Body of pancreas (tissue), 4 donors: Measurements from ENCODE around the gene TMEM255B. TPM values are rescaled to one million over a fixed set of nuclear protein-coding genes. Genes with fewer than 3 reads are reported as not detected.

Experiments
- ATAC-seq: fragments of 150-250 bp; one replicate; pipeline ENCODE4 v1.9.1; 2016
- DNase-seq, 4 donors: peaks; one replicate each; pipeline ENCODE4 v3.0.0-alpha.2; 2019
- H3K27ac ChIP-seq, 4 donors: fragments of 200-600 bp; sonication (generic); 1 replicate in 3 of 4; 2 replicates in 1 of 4; pipeline versions ENCODE4 v1.5.1 to v1.6.1; 2016 to 2019; ENCODE audit warnings: mild to moderate bottlenecking in 1 of 4, mixed read lengths in 1 of 4, moderate library complexity in 1 of 4
- H3K27me3 ChIP-seq, 2 donors: fragments of 200-600 bp; sonication (generic); one replicate each; pipeline ENCODE4 v1.6.0; 2016; ENCODE audit warnings: mild to moderate bottlenecking in 1 of 2
- H3K36me3 ChIP-seq, 2 donors: fragments of 200-600 bp; sonication (generic); replicated peaks in 1 of 2; 2 replicates each; pipeline ENCODE4 v1.5.1; 2016; ENCODE audit warnings: low read depth in 2 of 2; ENCODE audit not compliant: insufficient read depth in 1 of 2
- H3K4me1 ChIP-seq: fragments of 200-600 bp; sonication (generic); one replicate; pipeline ENCODE4 v1.6.0; 2016
- H3K4me3 ChIP-seq, 2 donors: fragments of 200-600 bp; sonication (generic); 1 replicate in 1 of 2; 2 replicates in 1 of 2; pipeline ENCODE4 v1.5.1; 2016 to 2019
- H3K9me3 ChIP-seq, 3 donors: fragments of 200-600 bp; sonication (generic); 1 replicate in 2 of 3; 2 replicates in 1 of 3; pipeline ENCODE4 v1.5.1; 2016
- POLR2A ChIP-seq, 3 donors: fragments of 450-650 bp; IDR thresholded peaks; one replicate each; pipeline ENCODE4 v1.6.1; 2016; ENCODE audit warnings: antibody characterized with exemption in 3 of 3, mild to moderate bottlenecking in 2 of 3
- WGBS, 2 donors: methylation state at CpG; one replicate each; pipeline ENCODE4 v1.1.5; 2017; 5-methylcytosine and 5-hydroxymethylcytosine counted together
- intact Hi-C: fragments of 100-400 bp; cut with DNase I; formaldehyde crosslinking; loops from one replicate; pipeline ENCODE4 v1.15.1; 2023
- total RNA-seq, 2 donors: library from RNA; depleted of rRNA; stranded (reverse); fragments of >200 nt; gene quantifications; one replicate each; pipeline ENCODE4 v1.1.0, GENCODE V29; 2016
- TF ChIP-seq, protein P1 (sequence below), 7 experiments: fragments of 450-650 bp in 4 of 7; fragments of 200-600 bp in 3 of 7; sonication (generic) in 3 of 7; IDR thresholded peaks; one replicate each; pipeline ENCODE4 v1.5.1; 2016 to 2019; ENCODE audit warnings: antibody characterized with exemption in 7 of 7

TMEM255B gene
- total RNA-seq, 2 donors from 2014 or later, result 1.0 to 4.6 TPM

DNA sequence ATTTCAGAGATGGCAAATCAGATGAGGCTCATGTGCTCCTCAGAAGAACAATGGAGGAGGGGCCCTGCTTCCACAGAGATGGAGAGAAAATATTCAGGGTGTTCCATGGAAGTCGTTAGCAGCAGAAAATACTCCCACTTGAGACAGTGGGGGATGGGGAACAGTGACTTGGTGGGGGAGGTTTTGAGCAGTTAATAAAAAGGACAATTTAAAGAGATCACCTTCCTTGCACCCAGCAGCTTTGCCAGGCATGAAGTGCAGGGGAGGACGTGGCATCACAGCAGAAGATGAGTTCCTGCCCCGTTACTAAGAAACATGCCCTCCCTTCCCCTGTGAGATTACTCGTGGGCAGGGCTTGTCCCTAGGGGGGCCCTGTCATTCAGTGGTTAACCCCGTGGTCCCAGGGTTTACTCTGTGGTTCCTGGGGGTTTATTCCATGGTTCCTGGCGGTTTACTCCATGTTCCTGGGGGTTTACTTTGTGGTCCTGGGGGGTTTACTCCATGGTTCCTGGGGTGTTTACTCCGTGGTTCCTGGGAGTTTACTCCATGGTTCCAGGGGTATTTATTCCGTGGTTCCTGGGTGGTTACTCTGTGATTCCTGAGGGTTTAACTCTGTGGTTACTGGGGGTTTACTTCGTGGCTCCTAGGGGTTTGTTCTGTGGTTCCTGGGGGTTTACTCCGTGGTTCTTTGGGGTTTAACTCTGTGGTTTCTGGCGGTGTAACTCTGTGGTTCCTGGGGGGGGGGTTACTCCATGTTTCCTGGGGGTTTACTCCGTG lies 49.2 kb downstream of the TMEM255B start:
- 66 to 84% methylated on average over 12 of the region's 12 CpGs for WGBS, 2 donors
- DNase-seq (no peak), ATAC-seq (no peak)
- H3K27me3 ChIP-seq, result no peaks in the 10 kb centered on the region
- H3K4me1 ChIP-seq, result peaks cover 2% of the 10 kb centered on the region
- no peak for TF ChIP-seq POLR2A (IDR thresholded peaks at IDR 0.05)
- TF ChIP-seq, protein P1, sequence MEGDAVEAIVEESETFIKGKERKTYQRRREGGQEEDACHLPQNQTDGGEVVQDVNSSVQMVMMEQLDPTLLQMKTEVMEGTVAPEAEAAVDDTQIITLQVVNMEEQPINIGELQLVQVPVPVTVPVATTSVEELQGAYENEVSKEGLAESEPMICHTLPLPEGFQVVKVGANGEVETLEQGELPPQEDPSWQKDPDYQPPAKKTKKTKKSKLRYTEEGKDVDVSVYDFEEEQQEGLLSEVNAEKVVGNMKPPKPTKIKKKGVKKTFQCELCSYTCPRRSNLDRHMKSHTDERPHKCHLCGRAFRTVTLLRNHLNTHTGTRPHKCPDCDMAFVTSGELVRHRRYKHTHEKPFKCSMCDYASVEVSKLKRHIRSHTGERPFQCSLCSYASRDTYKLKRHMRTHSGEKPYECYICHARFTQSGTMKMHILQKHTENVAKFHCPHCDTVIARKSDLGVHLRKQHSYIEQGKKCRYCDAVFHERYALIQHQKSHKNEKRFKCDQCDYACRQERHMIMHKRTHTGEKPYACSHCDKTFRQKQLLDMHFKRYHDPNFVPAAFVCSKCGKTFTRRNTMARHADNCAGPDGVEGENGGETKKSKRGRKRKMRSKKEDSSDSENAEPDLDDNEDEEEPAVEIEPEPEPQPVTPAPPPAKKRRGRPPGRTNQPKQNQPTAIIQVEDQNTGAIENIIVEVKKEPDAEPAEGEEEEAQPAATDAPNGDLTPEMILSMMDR (IDR thresholded peaks at IDR 0.05), result no peak
- no peaks in the 10 kb centered on the region for H3K36me3 ChIP-seq
- H3K4me3 ChIP-seq, result no peak overlapping the region
- no peak overlapping the region for H3K27ac ChIP-seq
- intact Hi-C loops, result loop anchor here (10.0 kb wide), 1 partner anchor 207 kb away; no protein-coding TSS in a partner anchor
- no peaks in the 10 kb centered on the region for H3K9me3 ChIP-seq

GRCh38 chr13:113809934-113810333 lies 50.9 kb downstream of the TMEM255B start:
- H3K4me1 ChIP-seq, result peaks cover 17% of the 10 kb centered on the region
- H3K4me3 ChIP-seq, result no peak overlapping the region
- WGBS, 2 donors, result 72 to 78% methylated on average over 1 to 2 of the region's 2 CpGs
- ATAC-seq (no peak), DNase-seq (no peak)
- no peak overlapping the region for H3K27ac ChIP-seq
- H3K27me3 ChIP-seq, result no peaks in the 10 kb centered on the region
- H3K9me3 ChIP-seq, result no peaks in the 10 kb centered on the region
- intact Hi-C loops, result loop anchor here (5.0 to 10.0 kb wide), 2 partner anchors 132 to 205 kb away; no protein-coding TSS in a partner anchor
- no peaks in the 10 kb centered on the region for H3K36me3 ChIP-seq
- TF ChIP-seq, protein P1 (IDR thresholded peaks at IDR 0.05), result no peak

- Histone ChIP-seq H3K27me3 (no peaks in the 10 kb centered on the region), H3K4me1 (peaks cover 24% of the 10 kb centered on the region), H3K27ac (no peak overlapping the region), H3K36me3 (no peaks in the 10 kb centered on the region), H3K9me3 (no peaks in the 10 kb centered on the region), H3K4me3 (no peak overlapping the region)
- ATAC-seq (no peak), DNase-seq (no peak)
- intact Hi-C loops, result loop anchor here (5.0 kb wide), 1 partner anchor 132 kb away; no protein-coding TSS in a partner anchor
- TF ChIP-seq, protein P1 (IDR thresholded peaks at IDR 0.05), result no peak
- TF ChIP-seq POLR2A (IDR thresholded peaks at IDR 0.05), result no peak
- WGBS, 2 donors, result 91 to 93% methylated on average over 7 to 14 of the region's 14 CpGs
Measured at GRCh38 chr13:113810640-113811039, 51.6 kb downstream of the TMEM255B start.

- TF ChIP-seq, protein P1 (IDR thresholded peaks at IDR 0.05), result no peak
- TF ChIP-seq POLR2A (IDR thresholded peaks at IDR 0.05), result no peak
- intact Hi-C loops, result loop anchor here (5.0 kb wide), 1 partner anchor 131 kb away; no protein-coding TSS in a partner anchor
- H3K27ac ChIP-seq, result no peak overlapping the region
- H3K4me1 ChIP-seq, result peaks cover 29% of the 10 kb centered on the region
- ATAC-seq (no peak), DNase-seq (no peak)
- WGBS, 2 donors, result 68 to 72% methylated on average over 21 to 24 of the region's 30 CpGs
- H3K9me3 ChIP-seq, result no peaks in the 10 kb centered on the region
- no peaks in the 10 kb centered on the region for H3K27me3 ChIP-seq
- no peaks in the 10 kb centered on the region for H3K36me3 ChIP-seq
- H3K4me3 ChIP-seq, result no peak overlapping the region
Measured at GRCh38 chr13:113811081-113811928, 52.3 kb downstream of the TMEM255B start.
